DND-41 (cell line): Measurements from ENCODE around the gene SCGB1D1.

Experiments used
- CTCF ChIP-seq: IDR thresholded peaks from 2 replicates; pipeline ENCODE4 v1.5.1; 2012; ENCODE audit warnings: borderline replicate concordance, low read length, moderate library complexity, mild to moderate bottlenecking; ENCODE audit not compliant: poor library complexity, severe bottlenecking; ENCODE audit errors: extremely low read depth
- EZH2 ChIP-seq: IDR thresholded peaks from 3 replicates; pipeline ENCODE4 v1.6.1; 2012; ENCODE audit warnings: borderline replicate concordance, low read depth, mild to moderate bottlenecking, moderate library complexity, low read length, inconsistent platforms; ENCODE audit not compliant: severe bottlenecking

GRCh38 chr11:62153617-62154016, 36.4 kb upstream of the SCGB1D1 start:
- TF ChIP-seq CTCF: no peak
- no peak for TF ChIP-seq EZH2
